ENCODE data around the gene ZNF385B.

The ZNF385B gene

DNA sequence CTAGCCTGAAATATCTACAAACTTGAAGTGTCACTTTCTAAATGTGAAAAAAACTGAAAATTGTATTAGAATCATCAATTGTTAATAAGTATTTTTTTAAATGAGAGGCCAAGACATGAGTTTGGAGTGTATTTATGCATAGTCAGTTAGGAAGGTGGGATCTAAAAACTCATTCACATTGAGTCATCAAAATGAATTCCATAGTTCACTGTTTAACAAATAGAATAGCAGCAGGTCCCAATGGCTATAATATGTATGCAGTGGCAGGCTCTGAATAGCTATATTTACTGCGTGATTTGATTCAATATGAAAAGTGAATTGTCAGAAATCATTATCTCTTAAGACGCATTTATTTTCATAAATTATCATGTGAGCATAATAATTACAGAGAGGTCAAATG lies 256.1 kb downstream of the ZNF385B start:
- no peaks in the 10 kb centered on the region for H3K79me2 ChIP-seq (ENCODE audit: control insufficient read depth, insufficient read depth, low read length, poor library complexity)
- no peak overlapping the region for H3K4me3 ChIP-seq (ENCODE audit: low read depth, low read length)
- H3K36me3 ChIP-seq (ENCODE audit: control insufficient read depth in 1 of 2, insufficient read depth in 2 of 2, low read length in 2 of 2), result no peaks in the 10 kb centered on the region
- no peak overlapping the region for H2AK5ac ChIP-seq (ENCODE audit: low read length)
- no peaks in the 10 kb centered on the region for H3K79me1 ChIP-seq (ENCODE audit: low read length)
- WGBS (ENCODE audit: extremely low coverage, insufficient coverage, insufficient read length), result no CpG with 5 or more reads among the region's 2 CpGs
- no peak overlapping the region for H3K27ac ChIP-seq (ENCODE audit: low read depth, low read length)
- H3K4ac ChIP-seq (ENCODE audit: low read depth, low read length), result no peak overlapping the region
- H3K23ac ChIP-seq (ENCODE audit: low read length), result no peak overlapping the region
- H3K18ac ChIP-seq (ENCODE audit: low read length), result no peak overlapping the region
- H3K4me2 ChIP-seq (ENCODE audit: low read length), result no peak overlapping the region
- H4K8ac ChIP-seq (ENCODE audit: low read depth, low read length), result no peak overlapping the region
- no peak overlapping the region for H4K12ac ChIP-seq (ENCODE audit: low read depth, low read length)
- H4K91ac ChIP-seq (ENCODE audit: low read depth, low read length), result no peak overlapping the region
- no peak overlapping the region for H2BK120ac ChIP-seq (ENCODE audit: insufficient read depth, low read length, poor library complexity)
- no peak overlapping the region for H2BK12ac ChIP-seq (ENCODE audit: low read length)
- H3K14ac ChIP-seq (ENCODE audit: low read length), result no peak overlapping the region
- DNase-seq, result no peak
- no peak overlapping the region for H2BK5ac ChIP-seq (ENCODE audit: low read depth, low read length, poor library complexity)
- no peaks in the 10 kb centered on the region for H3K4me1 ChIP-seq (ENCODE audit: control insufficient read depth in 1 of 2, insufficient read depth in 2 of 2, low read length in 2 of 2)
- no peaks in the 10 kb centered on the region for H3K27me3 ChIP-seq (ENCODE audit: insufficient read depth, low read length)
- H3K9me3 ChIP-seq (ENCODE audit: insufficient read depth, low read depth, low read length), result no peaks in the 10 kb centered on the region
- no peak overlapping the region for H3K9ac ChIP-seq (ENCODE audit: low read length)
- H2AFZ ChIP-seq (ENCODE audit: insufficient read depth, low read length, poor library complexity), result no peak overlapping the region

GRCh38 chr2:179604598-179604997 lies 256.8 kb downstream of the ZNF385B start:
- Histone ChIP-seq H3K18ac (ENCODE audit: low read length) (no peak overlapping the region), H4K91ac (ENCODE audit: low read depth, low read length) (no peak overlapping the region), H3K79me2 (ENCODE audit: control insufficient read depth, insufficient read depth, low read length, poor library complexity) (no peaks in the 10 kb centered on the region), H3K9me3 (ENCODE audit: insufficient read depth, low read depth, low read length) (no peaks in the 10 kb centered on the region), H3K79me1 (ENCODE audit: low read length) (no peaks in the 10 kb centered on the region), H3K27ac (ENCODE audit: low read depth, low read length) (no peak overlapping the region), H2BK120ac (ENCODE audit: insufficient read depth, low read length, poor library complexity) (no peak overlapping the region), H3K4me3 (ENCODE audit: low read depth, low read length) (no peak overlapping the region), H3K23ac (ENCODE audit: low read length) (no peak overlapping the region), H2BK5ac (ENCODE audit: low read depth, low read length, poor library complexity) (no peak overlapping the region), H2AK5ac (ENCODE audit: low read length) (no peak overlapping the region), H2BK12ac (ENCODE audit: low read length) (no peak overlapping the region), H3K14ac (ENCODE audit: low read length) (no peak overlapping the region), H3K36me3 (ENCODE audit: control insufficient read depth in 1 of 2, insufficient read depth in 2 of 2, low read length in 2 of 2) (no peaks in the 10 kb centered on the region), H3K4me2 (ENCODE audit: low read length) (no peak overlapping the region), H2AFZ (ENCODE audit: insufficient read depth, low read length, poor library complexity) (no peak overlapping the region), H3K27me3 (ENCODE audit: insufficient read depth, low read length) (no peaks in the 10 kb centered on the region), H3K4ac (ENCODE audit: low read depth, low read length) (no peak overlapping the region), H3K9ac (ENCODE audit: low read length) (no peak overlapping the region), H4K12ac (ENCODE audit: low read depth, low read length) (no peak overlapping the region), H4K8ac (ENCODE audit: low read depth, low read length) (no peak overlapping the region), H3K4me1 (ENCODE audit: control insufficient read depth in 1 of 2, insufficient read depth in 2 of 2, low read length in 2 of 2) (no peaks in the 10 kb centered on the region)
- no peak for DNase-seq

DNA sequence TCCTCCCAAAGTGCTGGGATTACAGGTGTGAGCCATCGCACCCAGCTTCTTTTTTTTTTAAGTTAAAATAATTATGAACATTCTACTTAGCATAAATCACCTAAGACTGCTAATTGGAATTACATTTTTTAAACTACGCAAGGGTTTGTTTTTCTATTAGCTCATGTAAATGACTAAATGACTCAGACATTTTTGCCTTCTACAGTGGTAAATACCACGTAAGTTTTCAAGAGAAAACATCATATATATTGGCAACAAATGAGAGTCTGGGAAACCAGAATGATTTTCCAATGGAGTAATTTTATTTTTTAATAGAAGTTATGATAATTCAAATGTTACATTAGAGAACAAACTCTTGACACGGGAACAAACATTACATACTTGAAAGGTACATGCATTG lies 259.0 kb downstream of the ZNF385B start:
- Histone ChIP-seq H2AFZ (ENCODE audit: insufficient read depth, low read length, poor library complexity) (no peak overlapping the region), H3K9ac (ENCODE audit: low read length) (no peak overlapping the region), H3K18ac (ENCODE audit: low read length) (no peak overlapping the region), H2AK5ac (ENCODE audit: low read length) (no peak overlapping the region), H3K4me3 (ENCODE audit: low read depth, low read length) (no peak overlapping the region), H4K8ac (ENCODE audit: low read depth, low read length) (no peak overlapping the region), H2BK12ac (ENCODE audit: low read length) (no peak overlapping the region), H4K91ac (ENCODE audit: low read depth, low read length) (no peak overlapping the region), H2BK5ac (ENCODE audit: low read depth, low read length, poor library complexity) (no peak overlapping the region), H3K23ac (ENCODE audit: low read length) (no peak overlapping the region), H3K36me3 (ENCODE audit: control insufficient read depth in 1 of 2, insufficient read depth in 2 of 2, low read length in 2 of 2) (no peaks in the 10 kb centered on the region), H3K4me1 (ENCODE audit: control insufficient read depth in 1 of 2, insufficient read depth in 2 of 2, low read length in 2 of 2) (no peaks in the 10 kb centered on the region), H3K4me2 (ENCODE audit: low read length) (no peak overlapping the region), H3K4ac (ENCODE audit: low read depth, low read length) (no peak overlapping the region), H3K27me3 (ENCODE audit: insufficient read depth, low read length) (no peaks in the 10 kb centered on the region), H4K12ac (ENCODE audit: low read depth, low read length) (no peak overlapping the region), H2BK120ac (ENCODE audit: insufficient read depth, low read length, poor library complexity) (no peak overlapping the region), H3K79me1 (ENCODE audit: low read length) (no peaks in the 10 kb centered on the region), H3K9me3 (ENCODE audit: insufficient read depth, low read depth, low read length) (no peaks in the 10 kb centered on the region), H3K79me2 (ENCODE audit: control insufficient read depth, insufficient read depth, low read length, poor library complexity) (no peaks in the 10 kb centered on the region), H3K27ac (ENCODE audit: low read depth, low read length) (no peak overlapping the region), H3K14ac (ENCODE audit: low read length) (no peak overlapping the region)
- DNase-seq, result peak in 1 of 2 donors; percentile 35
- no CpG with 5 or more reads among the region's 4 CpGs for WGBS (ENCODE audit: extremely low coverage, insufficient coverage, insufficient read length)

DNA sequence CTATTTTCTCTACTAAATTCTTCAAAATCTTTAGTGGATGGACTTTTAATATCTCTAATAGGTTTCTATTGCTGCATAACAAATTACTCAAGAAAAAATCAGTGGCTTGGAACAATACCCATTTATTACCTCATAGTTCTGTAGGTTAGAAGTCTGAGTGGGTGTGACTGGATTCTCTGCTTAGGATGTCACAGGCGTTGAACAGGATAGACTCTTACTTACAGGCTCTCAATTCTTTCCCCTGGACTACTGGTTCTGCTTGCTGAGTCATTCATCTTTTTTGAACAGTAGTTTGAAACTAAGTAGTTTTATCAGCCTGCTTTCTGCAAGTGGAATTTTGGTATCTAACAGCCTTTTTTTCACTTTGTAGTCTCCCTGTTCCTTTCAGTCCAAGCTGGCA lies 265.4 kb downstream of the ZNF385B start:
- H3K4me1 ChIP-seq (ENCODE audit: control insufficient read depth in 1 of 2, insufficient read depth in 2 of 2, low read length in 2 of 2), result no peaks in the 10 kb centered on the region
- peak; percentile 62 to 75 for DNase-seq
- H3K9me3 ChIP-seq (ENCODE audit: insufficient read depth, low read depth, low read length), result no peaks in the 10 kb centered on the region
- no peak overlapping the region for H4K91ac ChIP-seq (ENCODE audit: low read depth, low read length)
- WGBS (ENCODE audit: extremely low coverage, insufficient coverage, insufficient read length), result no CpG with 5 or more reads among the region's 1 CpG
- H3K27ac ChIP-seq (ENCODE audit: low read depth, low read length), result peak overlapping the region; percentile 34
- no peak overlapping the region for H4K8ac ChIP-seq (ENCODE audit: low read depth, low read length)
- no peaks in the 10 kb centered on the region for H3K79me1 ChIP-seq (ENCODE audit: low read length)
- H3K36me3 ChIP-seq (ENCODE audit: control insufficient read depth in 1 of 2, insufficient read depth in 2 of 2, low read length in 2 of 2), result no peaks in the 10 kb centered on the region
- H3K4me2 ChIP-seq (ENCODE audit: low read length), result no peak overlapping the region
- H3K27me3 ChIP-seq (ENCODE audit: insufficient read depth, low read length), result no peaks in the 10 kb centered on the region
- no peaks in the 10 kb centered on the region for H3K79me2 ChIP-seq (ENCODE audit: control insufficient read depth, insufficient read depth, low read length, poor library complexity)
- no peak overlapping the region for H2BK120ac ChIP-seq (ENCODE audit: insufficient read depth, low read length, poor library complexity)
- H2AK5ac ChIP-seq (ENCODE audit: low read length), result no peak overlapping the region
- H4K12ac ChIP-seq (ENCODE audit: low read depth, low read length), result no peak overlapping the region
- H2BK5ac ChIP-seq (ENCODE audit: low read depth, low read length, poor library complexity), result no peak overlapping the region
- H3K23ac ChIP-seq (ENCODE audit: low read length), result no peak overlapping the region
- H3K14ac ChIP-seq (ENCODE audit: low read length), result no peak overlapping the region
- H3K4ac ChIP-seq (ENCODE audit: low read depth, low read length), result no peak overlapping the region
- no peak overlapping the region for H3K4me3 ChIP-seq (ENCODE audit: low read depth, low read length)
- no peak overlapping the region for H3K18ac ChIP-seq (ENCODE audit: low read length)
- no peak overlapping the region for H3K9ac ChIP-seq (ENCODE audit: low read length)
- no peak overlapping the region for H2AFZ ChIP-seq (ENCODE audit: insufficient read depth, low read length, poor library complexity)
- H2BK12ac ChIP-seq (ENCODE audit: low read length), result no peak overlapping the region

- no peaks in the 10 kb centered on the region for H3K4me1 ChIP-seq (ENCODE audit: control insufficient read depth in 1 of 2, insufficient read depth in 2 of 2, low read length in 2 of 2)
- no peaks in the 10 kb centered on the region for H3K27me3 ChIP-seq (ENCODE audit: insufficient read depth, low read length)
- no peaks in the 10 kb centered on the region for H3K36me3 ChIP-seq (ENCODE audit: control insufficient read depth in 1 of 2, insufficient read depth in 2 of 2, low read length in 2 of 2)
- H3K9me3 ChIP-seq (ENCODE audit: insufficient read depth, low read depth, low read length), result no peaks in the 10 kb centered on the region
- H4K8ac ChIP-seq (ENCODE audit: low read depth, low read length), result no peak overlapping the region
- H2BK12ac ChIP-seq (ENCODE audit: low read length), result peak overlapping the region; percentile 49
- no peak overlapping the region for H2AK5ac ChIP-seq (ENCODE audit: low read length)
- no peak overlapping the region for H3K18ac ChIP-seq (ENCODE audit: low read length)
- DNase-seq, result peak; percentile 22 to 26
- no peak overlapping the region for H4K12ac ChIP-seq (ENCODE audit: low read depth, low read length)
- no peak overlapping the region for H3K4me3 ChIP-seq (ENCODE audit: low read depth, low read length)
- H3K14ac ChIP-seq (ENCODE audit: low read length), result no peak overlapping the region
- no peak overlapping the region for H4K91ac ChIP-seq (ENCODE audit: low read depth, low read length)
- H3K4me2 ChIP-seq (ENCODE audit: low read length), result no peak overlapping the region
- no peak overlapping the region for H2AFZ ChIP-seq (ENCODE audit: insufficient read depth, low read length, poor library complexity)
- no peak overlapping the region for H3K23ac ChIP-seq (ENCODE audit: low read length)
- H2BK120ac ChIP-seq (ENCODE audit: insufficient read depth, low read length, poor library complexity), result no peak overlapping the region
- H3K4ac ChIP-seq (ENCODE audit: low read depth, low read length), result no peak overlapping the region
- no peaks in the 10 kb centered on the region for H3K79me1 ChIP-seq (ENCODE audit: low read length)
- H3K9ac ChIP-seq (ENCODE audit: low read length), result no peak overlapping the region
- no peaks in the 10 kb centered on the region for H3K79me2 ChIP-seq (ENCODE audit: control insufficient read depth, insufficient read depth, low read length, poor library complexity)
- no peak overlapping the region for H3K27ac ChIP-seq (ENCODE audit: low read depth, low read length)
- H2BK5ac ChIP-seq (ENCODE audit: low read depth, low read length, poor library complexity), result no peak overlapping the region
Observed at GRCh38 chr2:179595284-179595683, 266.1 kb downstream of the ZNF385B start.
